ENCODE data around the gene MCTP1.

The MCTP1 gene

DNA sequence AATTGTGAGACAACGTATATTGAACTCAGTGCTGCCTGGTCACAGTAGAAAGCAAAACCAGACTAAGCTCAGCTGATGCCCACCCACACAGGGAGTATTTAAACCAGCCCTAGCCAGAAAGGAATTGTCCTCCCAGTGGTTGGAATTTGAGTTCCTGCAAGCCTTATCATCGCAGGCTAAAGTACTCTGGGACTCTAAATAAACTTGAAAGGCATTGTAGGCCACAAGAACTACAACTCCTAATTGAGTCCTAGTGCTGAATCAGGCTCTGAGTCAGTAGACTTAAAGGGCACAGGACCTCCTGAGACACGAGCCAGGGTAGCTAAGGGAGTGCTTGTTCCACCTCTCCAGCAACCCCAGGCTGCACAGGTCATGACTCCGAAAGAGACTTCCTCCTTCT is 171.4 kb downstream of the MCTP1 start:
- DNase-seq: no peak

DNA sequence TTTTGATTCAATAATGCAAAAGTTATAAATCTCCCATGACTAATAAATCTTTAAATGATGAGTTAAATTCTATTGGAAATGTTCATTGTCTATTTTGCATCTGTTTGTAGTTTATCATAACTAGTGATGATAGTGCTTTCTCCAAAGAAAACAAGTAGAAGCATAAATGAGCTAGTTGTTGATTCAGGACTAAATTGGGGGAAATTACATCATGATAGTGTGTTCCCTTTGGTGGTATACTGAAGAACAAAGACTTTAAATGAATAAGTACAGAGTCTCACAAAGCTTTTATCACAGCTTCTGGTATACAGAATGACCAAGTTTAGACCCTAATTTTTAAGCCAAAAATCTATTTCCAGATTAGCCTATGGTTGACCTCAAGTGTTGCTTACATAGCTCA is 173.8 kb downstream of the MCTP1 start:
- no peak for DNase-seq

DNA sequence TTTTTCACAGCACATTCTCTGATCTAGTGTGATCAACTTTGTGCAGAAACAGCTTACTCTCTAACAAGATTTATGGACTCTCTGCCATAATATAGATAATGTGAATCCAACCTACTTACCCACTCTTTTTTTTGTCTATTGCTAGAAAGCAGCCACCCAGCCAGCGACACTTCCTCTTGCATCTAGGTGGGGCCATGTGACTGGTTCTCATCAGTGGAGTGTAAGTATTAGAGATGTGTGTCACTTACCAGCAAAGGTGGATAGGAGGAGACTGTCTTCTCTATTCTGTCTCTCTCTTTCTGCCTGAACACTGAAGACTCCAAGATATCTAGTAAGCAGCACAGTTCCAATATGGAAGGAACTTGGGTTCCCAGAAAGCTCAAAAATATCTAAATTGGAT is 174.8 kb downstream of the MCTP1 start:
- no peak for DNase-seq

DNA sequence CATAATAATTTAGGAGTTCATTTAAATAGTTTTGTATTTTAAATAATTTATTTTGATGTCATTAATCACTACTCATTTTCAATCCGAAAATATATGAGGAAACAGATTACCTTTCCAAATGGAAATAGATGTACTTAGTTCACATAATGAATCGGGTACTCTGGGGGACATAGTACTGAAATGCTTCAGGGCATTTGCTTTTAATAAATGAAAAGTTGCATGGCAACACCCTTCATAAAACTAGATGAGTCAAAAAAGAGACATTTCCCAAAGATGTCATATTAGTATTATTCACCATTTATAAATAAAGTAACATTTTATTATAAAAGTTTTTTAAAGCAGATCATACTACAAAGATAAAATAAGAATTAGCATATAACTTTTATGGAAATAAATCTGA is 177.8 kb downstream of the MCTP1 start:
- DNase-seq: no peak

DNA sequence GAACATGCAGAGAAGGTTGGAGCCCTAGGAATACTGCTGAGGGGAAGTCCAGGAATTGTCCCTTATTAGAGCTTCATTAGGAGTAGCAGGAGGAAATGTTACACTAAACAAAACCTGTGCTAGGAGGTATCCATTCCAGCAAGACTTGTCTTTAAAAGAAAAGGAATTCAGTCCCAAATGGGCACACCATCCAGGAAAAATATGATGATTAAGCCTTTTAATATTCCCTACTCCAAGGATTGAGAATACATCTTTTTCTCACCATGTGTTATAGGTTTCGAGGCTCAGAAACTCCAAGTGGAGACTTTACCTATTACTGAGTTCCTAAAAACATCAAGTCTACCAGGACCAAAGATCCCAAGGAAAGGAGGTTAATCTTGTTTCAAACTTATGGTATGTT is 179.3 kb downstream of the MCTP1 start:
- DNase-seq: no peak

DNA sequence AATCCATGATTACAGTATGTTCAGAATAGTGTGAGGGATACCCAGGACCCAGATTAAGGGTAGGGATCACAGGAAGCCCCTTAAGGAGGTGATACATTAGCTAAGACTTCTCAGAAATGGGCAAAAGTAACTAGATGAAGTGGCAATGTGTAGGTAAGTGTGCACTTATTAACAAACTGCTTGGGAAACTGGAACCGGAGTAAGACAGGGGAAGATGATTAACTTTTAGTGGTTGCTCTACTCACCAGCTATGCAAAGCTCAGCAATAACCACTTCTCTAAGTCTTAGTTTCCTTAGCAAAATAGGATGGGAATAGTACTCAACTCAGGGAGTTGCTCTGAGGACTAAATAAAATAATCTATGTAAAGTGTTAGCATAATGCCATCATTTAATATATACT is 182.2 kb downstream of the MCTP1 start:
- no peak for DNase-seq

DNA sequence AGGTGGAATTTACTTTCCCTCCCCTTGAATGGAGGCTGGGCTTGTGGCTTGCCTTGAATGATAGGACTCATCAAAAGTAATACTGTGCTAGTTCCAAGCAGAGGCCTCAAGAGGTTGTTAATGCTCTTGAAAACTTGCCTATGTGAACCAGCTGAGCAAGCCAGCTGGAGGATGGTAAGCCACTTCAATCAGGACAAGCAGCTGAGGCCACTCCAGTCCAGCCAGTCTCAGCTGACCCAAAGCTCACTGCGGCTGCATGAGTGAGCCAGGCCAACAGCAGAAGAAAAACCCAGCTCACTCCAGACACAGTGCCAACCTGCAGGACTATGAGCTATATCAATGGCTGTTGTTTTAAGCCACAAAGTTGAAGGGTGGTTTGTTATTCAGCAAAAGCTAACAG is 182.8 kb downstream of the MCTP1 start:
- no peak for DNase-seq

DNA sequence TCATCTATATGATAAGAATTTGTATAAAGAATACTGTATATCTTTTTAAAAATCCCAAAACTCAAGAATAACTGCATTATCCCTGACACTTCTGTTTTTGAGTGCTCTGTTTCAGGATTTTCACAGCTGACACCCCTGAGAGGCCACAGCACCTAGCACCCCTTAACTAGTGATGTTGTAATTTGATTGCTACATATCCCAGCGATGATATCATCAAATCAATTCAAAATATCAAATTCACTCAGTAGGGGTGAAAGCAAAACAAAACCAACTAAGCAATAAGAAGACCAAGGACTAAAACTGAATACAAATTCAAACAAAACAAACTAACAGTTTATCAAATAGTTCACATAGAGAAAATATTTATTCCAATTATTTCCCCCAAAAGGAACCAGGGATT is 184.3 kb downstream of the MCTP1 start:
- no peak for DNase-seq

DNA sequence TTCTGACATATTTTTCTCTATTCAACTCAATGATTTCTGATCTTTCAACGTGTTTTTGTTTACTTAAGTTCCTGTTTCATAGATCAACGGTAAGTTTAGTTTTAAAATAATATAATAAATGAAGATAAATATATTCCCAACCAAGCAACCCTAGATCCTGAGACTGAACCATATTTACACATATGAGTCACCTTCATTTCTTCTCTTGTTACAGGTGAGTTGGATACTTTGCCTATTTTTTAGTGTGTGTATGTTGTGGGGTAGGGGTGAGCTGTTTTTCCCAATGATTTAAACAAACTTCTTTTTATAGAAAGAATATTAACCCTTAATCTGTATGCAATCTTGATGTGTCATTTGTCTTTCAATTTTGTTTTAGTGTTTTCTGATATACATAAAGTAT is 186.9 kb downstream of the MCTP1 start:
- DNase-seq: no peak

DNA sequence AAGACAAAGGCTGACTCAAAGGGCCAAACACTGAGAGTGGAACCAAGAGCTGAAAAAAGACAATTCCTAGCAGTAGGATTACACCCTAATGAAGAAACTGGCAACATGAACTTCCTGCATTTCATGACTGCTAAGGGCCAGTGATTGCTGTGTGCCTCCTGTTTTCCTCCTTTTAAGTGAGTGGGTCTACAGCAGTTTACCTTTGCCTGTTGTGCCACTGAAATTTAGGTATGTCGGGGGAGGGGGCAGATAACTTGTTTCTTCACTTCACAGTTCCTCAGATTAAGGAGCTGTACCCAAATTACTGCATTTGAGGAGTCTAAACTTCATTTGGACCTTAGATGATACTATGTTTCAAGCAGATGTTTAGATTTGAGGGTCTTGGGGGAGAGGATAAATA is 191.7 kb downstream of the MCTP1 start:
- no peak for DNase-seq

DNA sequence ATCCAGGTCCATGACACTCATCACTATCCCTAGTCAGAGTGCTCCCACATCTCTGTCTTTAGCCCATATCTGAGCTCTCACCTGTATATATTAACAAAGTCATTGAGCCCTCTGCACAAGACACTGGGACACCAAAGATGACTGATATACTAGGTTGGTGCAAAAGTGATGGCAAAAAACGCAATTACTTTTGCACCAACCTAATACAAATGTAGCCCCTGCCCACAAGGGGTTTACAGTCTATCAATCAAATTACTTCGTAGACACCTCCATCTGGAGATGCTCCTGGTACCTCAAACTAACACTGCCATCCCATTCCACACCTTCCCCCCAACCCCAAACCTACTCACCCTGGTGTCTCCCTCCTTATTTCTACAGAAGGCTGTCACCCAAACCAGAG is 194.1 kb downstream of the MCTP1 start:
- DNase-seq: no peak

DNA sequence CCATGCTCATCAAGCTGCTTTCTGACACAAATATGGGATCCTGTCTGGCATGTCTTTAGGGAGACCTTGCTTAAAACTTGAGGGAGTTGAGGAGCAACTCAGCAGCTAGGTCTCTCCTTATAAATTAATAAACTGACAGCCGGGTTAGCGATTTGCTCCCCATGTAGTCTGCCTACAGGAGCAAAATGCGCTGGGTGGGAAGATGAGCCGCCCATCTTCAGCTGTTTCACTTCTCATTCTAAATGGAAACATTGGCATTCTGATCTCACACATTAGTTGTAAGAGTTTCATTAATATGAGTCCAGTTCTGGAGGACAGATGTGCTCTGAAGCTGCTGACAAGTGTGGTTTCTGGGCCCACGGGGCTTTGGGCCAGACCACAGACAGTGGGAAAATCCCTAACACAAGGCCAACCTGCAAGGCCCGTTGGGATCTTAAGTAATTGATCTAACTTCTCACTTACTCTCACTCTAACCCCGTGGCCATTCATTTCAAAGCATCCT is 197.0 kb downstream of the MCTP1 start:
- no peak for DNase-seq

DNA sequence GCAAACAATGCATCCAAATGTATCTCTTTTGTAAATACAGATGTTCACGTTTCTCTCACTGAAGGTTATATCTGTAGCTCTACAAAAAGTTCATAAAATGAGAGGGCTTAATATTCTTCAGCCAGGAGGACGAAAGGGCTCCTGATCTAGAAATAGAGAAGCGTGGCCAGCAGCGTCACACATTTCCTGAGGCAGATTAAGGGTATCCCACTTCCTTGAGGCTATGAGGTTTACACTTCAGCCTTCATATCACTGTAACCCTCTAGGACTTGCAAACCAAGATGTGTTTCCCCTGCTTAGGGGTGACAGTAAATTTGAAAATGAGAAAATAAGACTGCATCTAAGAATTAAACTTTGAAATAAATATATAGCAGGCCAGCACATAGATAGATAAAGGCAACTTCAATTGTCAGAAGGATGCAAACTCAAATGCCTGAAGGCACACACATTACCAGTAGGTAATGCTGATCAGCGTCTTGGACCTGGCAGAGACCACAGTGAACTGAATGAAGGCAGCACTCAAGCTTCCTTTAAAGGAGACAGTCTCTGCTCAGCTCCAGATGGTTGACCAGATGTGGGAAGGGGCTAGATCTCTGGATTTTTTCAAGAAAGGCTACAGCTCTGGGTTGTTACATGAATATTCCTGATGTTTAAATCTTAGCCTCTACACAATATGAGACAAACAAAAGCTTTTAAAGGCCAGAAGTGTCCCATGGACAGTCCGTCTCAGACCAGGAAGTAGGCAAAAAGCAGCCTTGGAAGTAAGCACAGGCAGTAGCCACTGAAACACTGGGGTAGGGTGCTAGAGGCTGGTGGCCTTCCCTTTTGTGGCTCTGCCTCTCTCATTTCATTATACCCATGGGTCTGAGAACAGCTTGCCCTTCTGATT is 197.7 kb downstream of the MCTP1 start:
- no peak for DNase-seq

DNA sequence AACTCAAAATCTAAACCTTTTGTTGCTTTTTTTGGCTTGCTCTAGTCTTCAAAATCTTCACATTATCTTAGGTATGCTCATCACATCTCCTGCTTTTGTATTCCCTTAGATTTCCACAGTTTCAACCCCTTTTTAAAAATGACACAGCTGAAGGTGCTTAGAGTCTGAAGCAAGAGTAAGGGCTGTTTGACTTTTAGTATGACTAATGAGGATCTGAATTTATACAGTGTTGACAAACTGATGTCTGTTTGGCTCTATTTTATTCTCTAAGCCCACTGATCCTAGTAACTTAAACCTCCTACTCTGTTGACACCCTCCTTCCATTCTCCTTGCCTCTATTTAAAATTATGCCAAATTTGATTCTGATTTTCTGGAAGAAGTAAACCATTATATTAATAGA is 200.1 kb downstream of the MCTP1 start:
- DNase-seq: no peak

DNA sequence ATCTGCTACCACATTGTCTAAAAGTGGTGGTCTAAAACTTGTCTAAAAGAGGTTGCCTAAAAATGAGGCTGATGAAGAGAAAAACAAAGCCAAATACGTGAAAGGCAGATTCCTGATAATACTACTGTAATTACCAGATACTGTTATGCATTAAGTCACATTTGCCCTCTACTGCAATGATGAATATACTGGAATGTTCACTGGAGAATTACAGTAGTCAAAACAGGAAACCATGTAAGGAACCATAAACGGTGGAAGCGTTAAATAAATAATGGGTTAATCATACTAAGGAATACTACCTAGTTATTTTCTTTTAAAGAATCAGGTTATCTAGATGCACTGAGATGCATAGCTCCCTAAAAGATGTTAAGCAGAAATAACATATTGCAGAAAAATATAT is 201.3 kb downstream of the MCTP1 start:
- DNase-seq: no peak

DNA sequence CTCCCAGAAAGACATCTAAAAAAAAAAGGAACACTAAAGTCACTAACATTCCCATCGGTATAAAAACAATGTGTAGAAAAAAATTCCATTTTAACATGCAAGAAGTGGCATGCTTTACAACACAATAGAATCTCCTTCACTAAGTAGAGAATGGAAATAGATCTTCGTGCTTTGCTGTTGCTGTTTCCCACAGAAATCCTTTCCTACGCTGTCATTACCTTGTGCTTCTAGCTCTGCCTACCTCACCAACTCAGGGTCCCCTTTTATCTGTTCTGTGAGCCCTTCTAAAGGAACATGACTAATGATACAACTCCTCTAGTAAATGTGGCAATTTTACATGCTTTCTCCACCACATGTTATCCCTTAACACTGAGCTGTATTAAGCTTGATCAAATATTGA is 202.9 kb downstream of the MCTP1 start:
- DNase-seq: no peak

DNA sequence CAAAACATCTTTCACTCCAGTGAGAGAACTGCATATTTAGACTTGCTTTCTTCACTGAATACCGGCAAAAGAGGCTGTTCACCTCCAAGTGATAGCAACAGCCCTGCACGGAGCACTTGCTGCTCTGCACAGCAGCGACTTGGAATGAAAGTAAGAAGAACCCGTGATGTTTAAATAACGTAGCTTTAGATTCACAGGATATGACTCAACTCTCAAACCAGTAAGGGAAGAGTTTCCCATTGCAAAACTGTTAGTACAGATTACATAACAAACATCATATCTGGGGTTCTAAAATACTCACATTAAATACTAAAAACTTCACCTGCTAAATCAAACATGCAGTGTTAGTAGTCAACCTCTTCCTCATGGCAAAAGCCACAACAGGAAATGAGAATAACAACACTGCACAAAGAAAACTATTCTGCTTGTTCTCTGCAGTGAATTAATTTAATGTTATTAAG is 203.4 kb downstream of the MCTP1 start:
- no peak for DNase-seq

DNA sequence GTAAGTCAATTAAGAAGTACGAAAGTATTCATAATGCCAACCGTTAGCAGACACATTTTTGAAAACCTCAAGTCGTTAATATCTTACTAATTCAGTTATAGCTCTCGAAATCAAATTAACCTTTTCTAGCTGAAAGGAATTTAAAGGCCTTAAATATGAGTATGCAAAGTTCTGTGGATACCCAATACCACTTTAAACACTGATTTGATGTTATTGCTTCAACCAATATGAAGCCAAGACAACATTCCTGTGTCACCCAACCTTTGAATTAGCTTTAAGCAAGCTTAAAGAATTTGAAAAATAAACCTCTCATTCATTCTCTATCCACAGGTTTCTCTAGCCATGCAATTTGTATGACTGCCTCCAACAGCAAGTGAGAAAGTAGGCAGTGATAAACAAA is 204.5 kb downstream of the MCTP1 start:
- DNase-seq: no peak

DNA sequence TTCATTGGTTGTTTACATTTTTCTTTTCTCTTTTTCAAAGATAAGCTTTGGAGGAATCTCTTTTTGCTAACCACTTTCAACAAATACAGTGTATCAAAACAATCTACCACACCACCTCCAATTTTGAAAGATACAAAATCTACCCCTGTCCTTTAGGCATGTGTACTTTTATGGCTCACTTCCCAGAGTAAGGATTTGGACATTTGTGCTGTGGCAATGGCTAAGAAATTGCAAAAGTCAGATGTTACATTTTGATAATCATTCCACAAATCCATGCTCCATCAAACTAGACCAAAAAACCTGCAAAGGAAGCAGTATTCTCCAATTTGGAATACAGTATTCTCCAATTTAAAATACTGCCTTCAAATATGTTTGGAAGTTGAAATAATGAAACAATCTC is 204.9 kb downstream of the MCTP1 start:
- no peak for DNase-seq

DNA sequence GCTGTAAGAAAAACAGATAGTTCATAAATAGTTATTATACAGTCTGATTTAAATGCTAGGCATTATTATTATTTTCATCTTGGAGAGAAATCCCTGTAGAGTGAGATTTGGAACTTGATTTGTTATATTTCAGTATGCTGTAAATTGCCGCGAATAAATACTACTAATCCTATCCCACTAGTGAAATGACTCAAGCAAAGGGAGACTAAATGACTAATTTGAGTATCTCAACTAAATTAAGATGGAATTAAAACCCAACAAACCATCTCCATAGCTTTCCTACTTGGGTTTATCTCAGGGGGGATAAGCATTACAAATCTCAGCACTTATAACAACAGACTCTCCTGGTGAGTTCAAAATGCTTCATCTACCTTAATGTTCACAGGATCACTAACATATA is 206.0 kb downstream of the MCTP1 start:
- no peak for DNase-seq

DNA sequence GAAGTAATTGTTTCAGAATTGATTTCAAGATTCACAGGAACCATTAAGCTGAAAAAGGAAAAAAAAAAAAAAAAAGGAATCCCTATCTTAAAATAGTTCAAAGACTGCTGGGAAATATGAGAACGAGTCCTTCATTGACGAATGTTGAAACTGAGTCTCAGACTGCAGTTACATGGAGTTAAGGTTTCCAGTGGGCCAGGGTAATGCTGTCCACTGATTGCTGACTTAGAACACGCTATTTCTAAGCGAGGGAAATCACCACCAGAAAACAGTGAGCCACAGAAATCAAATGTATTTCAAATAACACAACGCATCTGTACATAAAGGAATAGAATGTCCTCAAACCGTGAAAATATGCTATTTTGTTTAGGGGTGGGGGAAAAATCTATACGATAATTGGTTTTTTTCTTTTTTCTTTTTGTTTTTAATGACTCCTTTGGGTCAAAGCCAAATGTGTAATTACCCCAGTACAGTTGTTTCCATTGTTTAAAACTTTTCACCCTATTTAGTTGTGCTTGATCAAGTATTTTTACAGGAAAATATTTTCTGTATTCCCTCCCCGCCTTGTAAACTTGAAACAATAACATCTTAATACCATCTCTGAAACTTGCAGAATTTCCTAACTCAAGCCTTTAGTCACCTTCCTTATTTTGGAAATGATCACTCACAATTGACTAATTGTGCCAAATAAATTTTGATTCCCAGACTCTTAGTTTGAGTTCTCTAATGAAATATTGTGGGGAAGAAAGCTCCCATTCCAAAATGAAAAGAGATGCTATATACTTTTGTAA is 208.3 kb downstream of the MCTP1 start:
- no peak for DNase-seq

DNA sequence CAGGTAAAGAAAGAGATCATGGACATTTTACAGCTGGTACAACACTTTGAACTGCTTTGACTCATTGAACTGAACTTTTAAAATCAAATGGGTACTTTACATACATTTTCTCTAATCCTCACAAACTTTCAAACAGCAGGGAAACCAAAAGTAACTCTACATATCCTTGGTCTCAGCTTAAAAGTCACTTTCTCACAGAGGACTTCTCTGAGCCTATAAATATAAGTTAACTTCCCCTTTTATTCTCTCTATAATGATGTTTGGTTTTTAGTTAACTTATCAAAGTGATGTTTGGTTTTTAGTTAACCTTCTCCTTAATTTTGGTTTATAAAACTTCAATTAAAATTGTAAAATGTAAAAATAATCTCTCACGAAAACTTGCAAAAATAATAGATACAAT is 209.8 kb downstream of the MCTP1 start:
- no peak for DNase-seq

DNA sequence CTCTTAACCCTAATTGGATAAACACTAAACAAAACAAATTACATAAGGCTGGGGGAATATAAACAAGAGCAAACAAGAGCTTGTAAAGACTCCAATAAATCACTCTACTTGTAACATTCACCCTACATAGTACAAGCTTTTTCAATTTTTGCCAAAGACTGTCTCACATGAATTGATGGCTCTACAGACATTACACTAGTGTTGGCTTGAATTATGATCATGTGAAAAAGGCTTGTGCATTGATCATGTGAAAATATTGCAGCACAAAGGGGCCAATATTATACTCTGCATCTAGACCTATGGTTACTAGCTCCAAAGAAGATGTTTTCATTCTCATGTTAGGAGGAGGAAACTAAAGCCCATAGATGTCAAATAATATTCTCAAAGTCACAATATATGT is 212.6 kb downstream of the MCTP1 start:
- no peak for DNase-seq

DNA sequence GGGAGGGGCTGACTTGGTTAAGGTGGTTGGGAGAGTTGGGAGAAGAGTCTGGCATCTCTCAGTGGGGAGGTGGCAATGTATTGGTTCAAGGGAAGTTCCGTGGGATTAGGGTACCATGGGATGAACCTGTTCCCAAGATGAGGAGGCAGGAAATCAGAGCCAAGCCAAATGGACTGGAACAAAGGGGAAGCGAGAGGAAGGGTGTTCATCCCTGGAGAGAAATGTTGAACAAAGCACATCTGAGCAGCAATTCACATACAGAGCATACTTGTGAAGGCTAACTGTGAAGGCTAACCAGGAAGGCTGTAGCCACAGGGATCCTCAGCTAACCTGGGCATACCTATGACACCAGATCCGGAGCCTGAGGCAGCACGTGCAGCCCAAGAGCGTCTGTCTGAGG is 214.0 kb downstream of the MCTP1 start:
- DNase-seq: peak; percentile 19

Measured in NCI-H82 (cell line).